SKM-1 treated with dmso at 0.1 percent for 144 hours (cell line): Measurements from ENCODE around the gene HSD17B3.
"Not testable (repeated sequence)": the region's sequence is repeated elsewhere in the genome, so short reads cannot be mapped to it uniquely, and the experiment has no call there.

Experiments used
- DNase-seq: peaks from one replicate; lab custom pipeline; 2025; ENCODE audit not compliant: unreplicated experiment; lab: John Stamatoyannopoulos, UW

Gene HSD17B3

DNA sequence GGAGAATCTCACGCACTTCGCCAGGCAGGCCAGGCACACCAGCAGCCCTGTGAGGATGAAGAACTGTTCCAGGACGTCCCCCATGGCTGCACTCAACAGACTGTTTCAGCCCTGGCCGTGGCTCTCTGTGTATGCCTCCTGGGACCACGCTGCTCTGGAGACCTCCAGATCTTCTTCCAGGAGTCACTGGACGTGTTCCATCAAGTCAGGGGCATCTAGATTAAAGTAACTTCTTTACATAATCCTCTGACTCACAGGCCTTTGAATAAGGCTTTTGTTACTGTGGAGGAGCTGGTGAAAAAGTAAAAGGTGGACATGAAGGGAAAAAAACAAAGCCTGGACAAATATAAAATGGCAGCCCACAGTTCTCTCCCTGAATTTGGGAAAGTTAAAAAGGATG is at the start of gene HSD17B3:
HSD17B3 (minus strand) TSS at position 156 of the 400 bp plus-strand sequence; CDS start at position 84, 72 bp downstream.
- no peak for DNase-seq

GRCh38 chr9:96350866-96351265 is 48.9 kb upstream of the HSD17B3 start:
- no peak for DNase-seq

- no peak for DNase-seq
Observed at GRCh38 chr9:96348261-96348660, 46.3 kb upstream of the HSD17B3 start.

- no peak for DNase-seq
Observed at GRCh38 chr9:96345551-96345950, 43.6 kb upstream of the HSD17B3 start.

- DNase-seq: no peak
Observed at GRCh38 chr9:96344458-96345180, 42.6 kb upstream of the HSD17B3 start.

GRCh38 chr9:96343515-96344360 is 41.8 kb upstream of the HSD17B3 start:
- DNase-seq: no peak

DNA sequence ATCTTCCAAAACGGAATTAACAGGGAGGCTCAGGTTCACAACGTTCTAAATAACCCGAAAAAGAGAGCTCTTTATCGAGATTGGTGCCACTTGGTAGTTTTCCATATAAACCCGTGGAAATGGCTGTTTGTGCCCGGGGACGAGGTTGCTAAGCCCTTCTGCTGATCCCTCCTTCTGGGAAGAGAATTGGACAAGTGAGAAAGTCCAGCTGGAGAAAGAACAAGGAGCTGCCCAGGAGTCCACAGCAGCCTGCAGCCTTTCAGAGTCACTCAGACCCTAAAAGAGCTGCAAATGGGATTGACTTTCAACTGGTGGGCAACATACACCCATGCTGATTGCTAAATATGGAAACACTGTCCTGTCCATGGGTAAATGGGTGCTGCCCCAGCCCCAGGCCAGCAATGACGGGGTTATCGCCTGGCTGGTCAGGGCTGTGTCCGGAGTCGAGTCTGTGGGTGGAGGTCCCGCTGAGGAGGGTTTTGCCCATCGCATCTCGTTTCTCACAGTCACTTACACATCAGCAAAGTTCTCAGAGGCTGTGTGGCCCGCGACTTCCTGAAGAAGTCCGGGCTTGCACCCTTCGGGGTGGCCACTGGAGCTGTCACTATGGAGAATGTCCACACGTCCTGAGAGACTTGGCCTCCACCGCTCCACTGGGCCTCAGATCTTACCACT is 40.7 kb upstream of the HSD17B3 start:
- DNase-seq: no peak

DNA sequence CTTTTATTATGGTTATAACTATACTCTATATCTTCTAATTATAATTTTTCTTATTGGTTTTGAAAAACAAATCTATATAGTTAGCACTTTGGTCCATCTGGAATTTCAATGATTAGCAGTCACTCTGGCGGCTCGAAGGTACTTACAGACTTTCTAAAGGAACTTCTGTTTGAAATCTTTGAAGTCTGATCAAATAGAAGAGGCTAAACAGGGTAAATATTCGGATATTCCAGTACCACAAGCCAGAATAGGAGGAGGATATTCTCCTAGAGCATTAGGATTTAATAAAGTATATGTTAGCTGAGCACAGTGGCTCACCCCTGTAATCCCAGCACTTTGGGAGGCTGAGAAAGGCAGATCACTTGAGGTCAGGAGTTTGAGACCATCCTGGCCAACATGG is 38.7 kb upstream of the HSD17B3 start:
- no peak for DNase-seq

DNA sequence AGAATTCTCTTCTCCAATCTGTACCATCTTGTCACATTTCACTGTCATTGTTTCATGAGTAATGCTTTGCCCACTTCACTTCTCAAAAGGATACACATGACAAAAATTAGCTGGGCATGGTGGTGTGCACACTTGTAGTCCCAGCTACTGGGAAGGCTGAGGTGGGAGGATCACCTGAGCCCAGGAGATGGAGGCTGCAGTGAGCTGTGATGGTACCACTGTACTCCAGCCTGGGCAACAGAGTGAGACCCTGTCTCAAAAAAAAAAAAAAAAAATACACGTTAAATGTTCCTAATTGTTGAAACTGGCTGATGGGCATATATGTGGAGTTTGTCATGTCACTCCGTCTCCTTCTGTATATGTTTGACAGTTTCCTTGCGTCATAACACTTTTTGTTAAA is 36.3 kb upstream of the HSD17B3 start:
- no peak for DNase-seq

GRCh38 chr9:96333958-96334357 is 32.0 kb upstream of the HSD17B3 start:
- no peak for DNase-seq

- DNase-seq: no peak
Observed at GRCh38 chr9:96331236-96331947, 29.4 kb upstream of the HSD17B3 start.

DNA sequence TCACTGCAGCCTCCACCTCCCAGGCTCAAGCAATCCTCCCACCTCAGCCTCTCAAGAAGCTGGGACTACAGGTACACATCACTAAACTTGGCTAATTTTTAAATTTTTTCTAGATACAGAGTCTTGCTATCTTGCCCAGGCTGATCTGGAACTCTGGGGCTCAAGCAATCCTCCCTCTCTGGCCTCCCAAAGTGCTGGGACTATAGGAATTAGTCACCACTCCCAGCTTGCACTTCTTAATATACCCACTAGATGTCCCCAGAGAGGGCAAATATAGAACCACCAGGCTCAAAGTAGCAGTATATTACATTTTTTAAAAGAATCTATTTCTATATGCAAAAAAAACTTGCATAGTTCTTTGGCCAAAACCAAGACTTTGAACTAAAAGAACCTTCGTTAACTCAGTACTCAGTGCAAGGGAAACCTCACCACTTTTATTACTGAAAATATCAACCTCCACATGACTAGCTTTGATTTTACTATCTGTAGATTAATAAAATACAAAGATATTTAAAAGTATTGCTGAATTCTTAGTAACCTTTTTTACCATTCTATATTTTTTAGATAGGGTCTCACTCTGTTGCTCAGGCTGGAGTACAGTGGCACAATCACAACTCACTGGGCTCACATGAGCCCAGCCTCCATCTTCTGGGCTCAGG is 25.8 kb upstream of the HSD17B3 start:
- DNase-seq: peak; percentile 1

GRCh38 chr9:96323169-96323568 is 21.2 kb upstream of the HSD17B3 start:
- no peak for DNase-seq

DNA sequence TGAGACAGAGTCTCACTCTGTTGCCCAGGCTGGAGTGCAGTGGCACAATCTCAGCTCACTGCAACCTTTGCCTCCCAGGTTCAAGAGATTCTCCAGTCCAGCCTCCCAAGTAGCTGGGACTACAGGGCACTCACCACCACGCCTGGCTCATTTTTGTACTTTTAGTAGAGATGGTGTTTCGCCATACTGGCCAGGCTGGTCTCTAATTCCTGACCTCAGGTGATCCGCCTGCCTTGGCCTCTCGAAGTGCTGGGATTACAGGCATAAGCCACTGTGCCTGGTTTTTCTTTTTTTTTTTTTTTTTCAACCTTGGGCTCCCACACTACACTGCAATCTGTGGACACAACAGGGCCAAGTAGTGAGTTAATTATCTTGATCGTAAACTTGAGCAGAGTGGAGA is 20.8 kb upstream of the HSD17B3 start:
- DNase-seq: not testable (repeated sequence)

DNA sequence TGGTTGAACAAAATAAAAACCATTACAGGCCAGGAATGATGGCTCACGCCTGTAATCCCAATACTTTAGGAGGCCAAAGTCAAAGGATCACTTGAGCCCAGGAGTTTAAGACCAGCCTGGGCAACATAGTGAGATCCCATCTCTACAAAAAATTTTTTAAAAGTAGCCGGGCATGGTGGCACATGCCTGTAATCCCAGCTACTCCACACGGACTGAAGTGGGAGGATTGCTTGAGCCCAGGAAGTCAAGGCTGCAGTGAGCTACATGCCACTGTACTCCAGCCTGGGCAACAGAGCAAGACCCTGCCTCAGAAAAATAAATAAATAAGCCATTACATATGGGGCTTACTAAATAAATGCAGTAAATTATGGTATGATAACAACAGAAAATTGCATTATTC is 20.2 kb upstream of the HSD17B3 start:
- not testable (repeated sequence) for DNase-seq

DNA sequence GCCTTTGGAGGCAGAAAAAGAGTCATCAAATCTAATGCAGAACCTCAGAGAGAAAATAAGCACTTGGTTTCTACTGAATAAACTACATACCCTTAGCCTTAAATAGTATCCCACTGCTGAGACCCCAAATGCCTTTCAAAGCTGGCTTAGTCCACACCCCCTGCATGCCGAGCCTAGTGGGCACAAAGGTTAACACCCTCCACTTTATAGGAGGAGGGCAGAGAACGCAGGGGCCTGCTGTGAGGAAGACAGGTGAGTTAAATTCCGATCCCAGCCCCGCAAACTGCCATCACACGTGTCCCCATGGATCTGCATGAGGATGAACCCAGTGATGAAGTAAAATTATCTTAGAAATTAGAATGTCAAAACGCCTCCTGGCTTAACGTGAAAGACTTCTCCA is 19.5 kb upstream of the HSD17B3 start:
- DNase-seq: no peak

DNA sequence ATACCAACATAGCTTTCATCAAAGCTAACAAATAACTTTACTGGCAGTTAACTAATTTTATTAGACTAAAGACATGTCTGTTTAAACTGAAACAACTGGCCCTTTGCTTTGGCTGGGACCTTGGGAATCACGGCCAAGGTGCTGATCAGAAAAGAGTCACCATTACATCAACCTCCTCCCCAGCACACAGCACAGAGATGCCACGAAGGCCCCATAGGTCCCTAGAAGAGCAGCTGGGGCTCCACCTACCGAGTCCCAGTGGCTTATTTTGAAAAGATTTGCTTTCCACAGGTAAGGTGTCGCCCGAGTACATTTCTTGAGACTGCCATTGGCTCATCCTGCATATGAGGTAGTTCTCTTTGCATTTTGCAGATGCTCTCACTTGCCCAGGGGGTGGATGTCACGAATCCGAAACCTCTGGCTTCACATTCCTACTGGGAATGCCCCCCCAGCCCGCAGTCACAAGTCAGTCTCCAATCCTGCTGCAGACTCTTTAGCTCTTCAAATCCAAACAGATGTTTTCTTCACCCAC is 18.8 kb upstream of the HSD17B3 start:
- DNase-seq: no peak

DNA sequence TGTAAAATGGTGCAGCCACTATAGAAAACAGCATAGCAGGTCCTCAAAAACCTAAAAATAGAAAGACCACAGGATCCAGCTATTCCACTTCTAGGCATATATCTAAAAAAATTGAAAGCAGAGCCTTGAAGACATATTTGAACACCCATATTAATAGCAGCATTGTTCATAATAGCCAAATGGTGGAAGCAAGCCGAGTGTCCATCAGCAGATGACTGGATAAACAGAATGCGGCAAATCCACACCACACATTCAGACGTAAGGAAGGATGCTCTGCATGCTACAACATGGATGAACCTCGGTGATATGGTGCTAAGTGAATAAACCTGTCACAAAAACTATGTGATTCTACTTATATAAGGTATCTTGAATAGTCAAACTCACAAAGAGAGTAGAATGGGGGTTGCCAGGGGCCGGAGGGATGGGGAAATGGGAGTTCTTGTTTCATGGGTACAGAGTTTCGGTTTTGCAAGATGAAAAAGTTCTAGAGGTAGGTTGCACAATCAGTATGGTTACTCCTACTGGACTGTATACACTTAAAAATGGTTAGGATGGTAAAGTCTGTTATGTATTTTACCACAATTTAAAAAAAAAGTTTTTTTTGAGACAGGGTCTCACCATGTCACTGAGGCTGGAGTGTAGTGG is 17.1 kb upstream of the HSD17B3 start:
- DNase-seq: peak; percentile 39

- peak; percentile 0 for DNase-seq
Observed at GRCh38 chr9:96317335-96317980, 15.5 kb upstream of the HSD17B3 start.
